Urinary bladder (tissue), 4 donors: ENCODE data around the gene TCP11L2. TPM values are rescaled to one million over a fixed set of nuclear protein-coding genes. Genes with fewer than 3 reads are reported as not detected.

Experiments
- DNase-seq: peaks from one replicate; pipeline ENCODE4 v3.0.0-alpha.2; 2015; ENCODE audit errors: extremely low spot score
- H3K27ac ChIP-seq: one replicate; pipeline ENCODE4 v1.5.1; 2013; ENCODE audit warnings: low read depth, mild to moderate bottlenecking, moderate library complexity
- H3K36me3 ChIP-seq: one replicate; pipeline ENCODE4 v1.6.1; 2013; ENCODE audit warnings: mild to moderate bottlenecking, moderate library complexity; ENCODE audit not compliant: insufficient read depth
- H3K4me1 ChIP-seq: one replicate; pipeline ENCODE4 v1.6.1; 2013; ENCODE audit warnings: mild to moderate bottlenecking, moderate library complexity; ENCODE audit not compliant: insufficient read depth
- H3K4me3 ChIP-seq: one replicate; pipeline ENCODE4 v1.5.1; 2013; ENCODE audit warnings: low read depth, low read length
- WGBS: extraction: QIAGEN DNeasy Blood & Tissue Kit; methylation state at CpG from one replicate; pipeline ENCODE4 v1.1.7; 2013; 5-methylcytosine and 5-hydroxymethylcytosine counted together
- polyA plus RNA-seq: library from polyadenylated mRNA; stranded (reverse); fragments of 200-250 nt; gene quantifications from one replicate; pipeline ENCODE4 v1.2.3, GENCODE V29; 2013
- total RNA-seq: library from RNA; depleted of rRNA; stranded (reverse); fragments of >200 nt; gene quantifications from one replicate; pipeline ENCODE4 v1.2.3, GENCODE V29; 2014
- donor health status: healthy with polysubstance abuse.
- donor health status: healthy.

The TCP11L2 gene
- total and polyA plus RNA-seq, 2 donors, result 10.2 to 66.8 TPM

- DNase-seq, result no peak
- H3K27ac ChIP-seq, result no peak overlapping the region
- H3K4me1 ChIP-seq, result no peaks in the 10 kb centered on the region
- 94% methylated on average over 1 of the region's 1 CpG for WGBS
- no peak overlapping the region for H3K4me3 ChIP-seq
- H3K36me3 ChIP-seq, result no peaks in the 10 kb centered on the region
Measured at GRCh38 chr12:106289196-106289681, 13.3 kb upstream of the TCP11L2 start.

GRCh38 chr12:106290666-106291065 lies 11.9 kb upstream of the TCP11L2 start:
- H3K36me3 ChIP-seq, result no peaks in the 10 kb centered on the region
- no peaks in the 10 kb centered on the region for H3K4me1 ChIP-seq
- no peak overlapping the region for H3K27ac ChIP-seq
- WGBS, result 82% methylated on average over 2 of the region's 2 CpGs
- no peak for DNase-seq
- H3K4me3 ChIP-seq, result no peak overlapping the region

GRCh38 chr12:106291342-106291741 lies 11.2 kb upstream of the TCP11L2 start:
- 78% methylated on average over 5 of the region's 5 CpGs for WGBS
- Histone ChIP-seq H3K27ac (no peak overlapping the region), H3K4me1 (no peaks in the 10 kb centered on the region), H3K4me3 (no peak overlapping the region), H3K36me3 (no peaks in the 10 kb centered on the region)
- DNase-seq, result no peak

- H3K36me3 ChIP-seq, result no peaks in the 10 kb centered on the region
- H3K4me3 ChIP-seq, result no peak overlapping the region
- no peak for DNase-seq
- 95% methylated on average over 5 of the region's 5 CpGs for WGBS
- H3K4me1 ChIP-seq, result no peaks in the 10 kb centered on the region
- H3K27ac ChIP-seq, result no peak overlapping the region
Measured at GRCh38 chr12:106292339-106292738, 10.2 kb upstream of the TCP11L2 start.

- no peaks in the 10 kb centered on the region for H3K4me1 ChIP-seq
- H3K27ac ChIP-seq, result no peak overlapping the region
- WGBS, result 80% methylated on average over 8 of the region's 8 CpGs
- no peaks in the 10 kb centered on the region for H3K36me3 ChIP-seq
- DNase-seq, result no peak
- no peak overlapping the region for H3K4me3 ChIP-seq
Measured at GRCh38 chr12:106296179-106296877, 6.2 kb upstream of the TCP11L2 start.

- H3K4me1 ChIP-seq, result no peaks in the 10 kb centered on the region
- no peak overlapping the region for H3K4me3 ChIP-seq
- DNase-seq, result no peak
- 85% methylated on average over 3 of the region's 3 CpGs for WGBS
- no peak overlapping the region for H3K27ac ChIP-seq
- no peaks in the 10 kb centered on the region for H3K36me3 ChIP-seq
Measured at GRCh38 chr12:106297075-106297474, 5.5 kb upstream of the TCP11L2 start.

- no peak overlapping the region for H3K4me3 ChIP-seq
- H3K27ac ChIP-seq, result no peak overlapping the region
- H3K36me3 ChIP-seq, result no peaks in the 10 kb centered on the region
- no peaks in the 10 kb centered on the region for H3K4me1 ChIP-seq
- DNase-seq, result no peak
Measured at GRCh38 chr12:106297681-106298080, 4.9 kb upstream of the TCP11L2 start.

- 44% methylated on average over 4 of the region's 4 CpGs for WGBS
- Histone ChIP-seq H3K27ac (no peak overlapping the region), H3K36me3 (no peaks in the 10 kb centered on the region), H3K4me3 (no peak overlapping the region), H3K4me1 (no peaks in the 10 kb centered on the region)
- DNase-seq, result no peak
Measured at GRCh38 chr12:106299202-106299774, 3.2 kb upstream of the TCP11L2 start.

- no peak for DNase-seq
- H3K4me3 ChIP-seq, result no peak overlapping the region
- no peaks in the 10 kb centered on the region for H3K4me1 ChIP-seq
- WGBS, result 71% methylated on average over 1 of the region's 1 CpG
- H3K36me3 ChIP-seq, result no peaks in the 10 kb centered on the region
- H3K27ac ChIP-seq, result peak overlapping the region; percentile 64
Measured at GRCh38 chr12:106300761-106301160, 1.8 kb upstream of the TCP11L2 start.

- H3K27ac ChIP-seq, result peak overlapping the region; percentile 64
- no peak for DNase-seq
- no peaks in the 10 kb centered on the region for H3K36me3 ChIP-seq
- H3K4me1 ChIP-seq, result no peaks in the 10 kb centered on the region
- no peak overlapping the region for H3K4me3 ChIP-seq
- 10% methylated on average over 1 of the region's 1 CpG for WGBS
Measured at GRCh38 chr12:106301241-106301610, 1.3 kb upstream of the TCP11L2 start.

GRCh38 chr12:106301611-106302321 lies 767 bp upstream of the TCP11L2 start:
- H3K27ac ChIP-seq, result peak overlapping the region; percentile 79
- DNase-seq, result peak; percentile 42
- no peaks in the 10 kb centered on the region for H3K36me3 ChIP-seq
- 2% methylated on average over 32 of the region's 32 CpGs for WGBS
- no peaks in the 10 kb centered on the region for H3K4me1 ChIP-seq
- peak overlapping the region; percentile 84 for H3K4me3 ChIP-seq

- 5% methylated on average over 28 of the region's 28 CpGs for WGBS
- Histone ChIP-seq H3K4me1 (no peaks in the 10 kb centered on the region), H3K36me3 (no peaks in the 10 kb centered on the region), H3K4me3 (peak overlapping the region; percentile 84), H3K27ac (peak overlapping the region; percentile 88)
- DNase-seq, result peak; percentile 52
Measured at GRCh38 chr12:106303202-106303820, 778 bp downstream of the TCP11L2 start.

- 34% methylated on average over 5 of the region's 5 CpGs for WGBS
- peak overlapping the region; percentile 84 for H3K4me3 ChIP-seq
- no peak overlapping the region for H3K27ac ChIP-seq
- no peak for DNase-seq
- no peaks in the 10 kb centered on the region for H3K36me3 ChIP-seq
- no peaks in the 10 kb centered on the region for H3K4me1 ChIP-seq
Measured at GRCh38 chr12:106304001-106304421, 1.5 kb downstream of the TCP11L2 start.
